SK-N-SH (cell line): ENCODE measurements around the gene CPSF6. TPM values are rescaled to one million over a fixed set of nuclear protein-coding genes. Genes with fewer than 3 reads are reported as not detected.

ENCODE experiments used
- CTCF ChIA-PET: fragments of 300-600, 350-600 bp; formaldehyde crosslinking; extraction: SDS; loops from one replicate; lab custom pipeline; 2021; lab: Yijun Ruan, JAX
- POLR2A ChIA-PET: fragments of 350-600 bp; sonication (Branson Sonifier 250); formaldehyde crosslinking; extraction: SDS; loops from one replicate; lab custom pipeline; 2020; ENCODE audit warnings: antibody characterized with exemption, inconsistent platforms; lab: Yijun Ruan, JAX
- DNase-seq: peaks from one replicate; pipeline ENCODE4 v3.0.0; 2012
- H2AFZ ChIP-seq: fragments of 200-600 bp; sonication (generic); 2 replicates; pipeline ENCODE4 v1.8.1; 2016; ENCODE audit warnings: antibody characterized with exemption, mild to moderate bottlenecking, low read depth
- H3F3A ChIP-seq: fragments of 200-600 bp; sonication (generic); replicated peaks from 2 replicates; pipeline ENCODE3; 2016; ENCODE audit warnings: antibody characterized with exemption, mild to moderate bottlenecking; ENCODE audit not compliant: insufficient read depth
- H3K27ac ChIP-seq, 2 experiments: fragments of 200-500 bp in 1 of 2; fragments of 200-600 bp in 1 of 2; sonication (Bioruptor generic) in 1 of 2; sonication (generic), shearing (Covaris generic) in 1 of 2; 2 replicates each; pipeline versions ENCODE4 v1.5.1 to v1.6.1; 2014 to 2016; ENCODE audit warnings: low read depth in 2 of 2, inconsistent platforms in 1 of 2, low read length in 1 of 2, mild to moderate bottlenecking in 1 of 2, mixed read lengths in 1 of 2
- H3K27me3 ChIP-seq: fragments of 200-600 bp; sonication (generic), shearing (Covaris generic); 2 replicates; pipeline ENCODE4 v1.6.1; 2016; ENCODE audit warnings: mixed run types; ENCODE audit not compliant: insufficient read depth
- H3K36me3 ChIP-seq, 2 experiments: fragments of 200-500 bp in 1 of 2; fragments of 200-600 bp in 1 of 2; sonication (Bioruptor generic) in 1 of 2; sonication (generic) in 1 of 2; replicated peaks in 1 of 2; 2 replicates each; pipeline versions ENCODE3 to v1.5.1; 2014 to 2016; ENCODE audit warnings: low read length in 1 of 2, mild to moderate bottlenecking in 1 of 2; ENCODE audit not compliant: insufficient read depth in 2 of 2, control insufficient read depth in 1 of 2
- H3K4me1 ChIP-seq, 2 experiments: fragments of 200-500 bp in 1 of 2; fragments of 200-600 bp in 1 of 2; sonication (Bioruptor generic) in 1 of 2; sonication (generic), shearing (Covaris generic) in 1 of 2; 2 replicates each; pipeline versions ENCODE4 v1.5.1 to v1.6.1; 2014 to 2016; ENCODE audit warnings: low read depth in 1 of 2, low read length in 1 of 2, mixed run types in 1 of 2; ENCODE audit not compliant: insufficient read depth in 2 of 2, control insufficient read depth in 1 of 2
- H3K4me2 ChIP-seq: fragments of 200-600 bp; sonication (generic), shearing (Covaris generic); 2 replicates; pipeline ENCODE4 v1.6.1; 2017; ENCODE audit warnings: mixed run types
- H3K4me3 ChIP-seq, 2 experiments: fragments of 200-500 bp in 1 of 2; fragments of 200-600 bp in 1 of 2; sonication (Bioruptor generic) in 1 of 2; sonication (generic), shearing (Covaris generic) in 1 of 2; 2 replicates each; pipeline versions ENCODE4 v1.5.1 to v1.8.1; 2014 to 2016; ENCODE audit warnings: low read depth in 2 of 2, inconsistent platforms in 1 of 2, low read length in 1 of 2, mild to moderate bottlenecking in 1 of 2, mixed read lengths in 1 of 2, moderate library complexity in 1 of 2
- H3K79me2 ChIP-seq: fragments of 200-600 bp; sonication (generic); 2 replicates; pipeline ENCODE4 v1.8.1; 2017; ENCODE audit warnings: mild to moderate bottlenecking; ENCODE audit not compliant: insufficient read depth
- H3K9ac ChIP-seq: fragments of 200-600 bp; sonication (generic); 2 replicates; pipeline ENCODE4 v1.6.1; 2017; ENCODE audit warnings: mixed run types
- H3K9me2 ChIP-seq: fragments of 200-600 bp; sonication (generic); 2 replicates; pipeline ENCODE4 v1.6.1; 2017; ENCODE audit warnings: mixed run types
- H3K9me3 ChIP-seq: fragments of 200-600 bp; sonication (generic); 2 replicates; pipeline ENCODE4 v1.6.1; 2017; ENCODE audit warnings: mixed run types, mild to moderate bottlenecking, moderate library complexity
- H4K20me1 ChIP-seq: fragments of 200-600 bp; sonication (generic); 2 replicates; pipeline ENCODE4 v1.6.1; 2017; ENCODE audit warnings: mild to moderate bottlenecking, mixed run types; ENCODE audit not compliant: insufficient read depth
- CHD2 ChIP-seq: fragments of 150-350 bp; IDR thresholded peaks from 2 replicates; pipeline ENCODE4 v1.6.1; 2018; ENCODE audit warnings: low read length; ENCODE audit not compliant: partially characterized antibody
- CTCF ChIP-seq: fragments of 200-600 bp; sonication (generic); IDR thresholded peaks from 2 replicates; pipeline ENCODE4 v1.6.1; 2017; ENCODE audit warnings: antibody characterized with exemption, mild to moderate bottlenecking, moderate library complexity
- ELF1 ChIP-seq: IDR thresholded peaks from 2 replicates; pipeline ENCODE4 v1.4.0; 2012
- EZH2phosphoT487 ChIP-seq: fragments of 200-600 bp; sonication (generic); IDR thresholded peaks from 2 replicates; pipeline ENCODE4 v1.6.1; 2017; ENCODE audit warnings: low read depth, mixed run types, mild to moderate bottlenecking, antibody characterized with exemption, moderate library complexity, borderline replicate concordance
- FOSL2 ChIP-seq: IDR thresholded peaks from 2 replicates; pipeline ENCODE4 v1.4.0; 2012; ENCODE audit warnings: low read depth, mild to moderate bottlenecking, moderate library complexity, borderline replicate concordance
- FOXJ3 ChIP-seq: sonication (generic); formaldehyde crosslinking; IDR thresholded peaks from 2 replicates; pipeline ENCODE4 v1.5.1; 2020; ENCODE audit warnings: mild to moderate bottlenecking, missing genetic modification reagents
- FOXM1 ChIP-seq: IDR thresholded peaks from 2 replicates; pipeline ENCODE4 v1.4.0; 2012; ENCODE audit warnings: low read depth, mild to moderate bottlenecking
- GABPA ChIP-seq: IDR thresholded peaks from 2 replicates; pipeline ENCODE4 v1.4.0; 2012; ENCODE audit warnings: low read depth, mild to moderate bottlenecking
- GATA2 ChIP-seq: sonication (generic); formaldehyde crosslinking; IDR thresholded peaks from 2 replicates; pipeline ENCODE4 v1.5.0; 2020; ENCODE audit warnings: mild to moderate bottlenecking, missing genetic modification reagents
- JUND ChIP-seq: IDR thresholded peaks from 2 replicates; pipeline ENCODE4 v1.4.0; 2012
- MAX ChIP-seq: IDR thresholded peaks from 2 replicates; pipeline ENCODE4 v1.4.0; 2012; ENCODE audit warnings: low read depth
- NFIC ChIP-seq: IDR thresholded peaks from 2 replicates; pipeline ENCODE4 v1.4.0; 2012; ENCODE audit warnings: borderline replicate concordance
- NRF1 ChIP-seq: IDR thresholded peaks from 2 replicates; pipeline ENCODE4 v1.6.1; 2012; ENCODE audit warnings: low read depth, mild to moderate bottlenecking, low read length
- PBX3 ChIP-seq: IDR thresholded peaks from 2 replicates; pipeline ENCODE4; 2012
- POLR2AphosphoS5 ChIP-seq: IDR thresholded peaks from 2 replicates; pipeline ENCODE4 v1.6.1; 2012; ENCODE audit warnings: low read depth, low read length
- RAD21 ChIP-seq: IDR thresholded peaks from 2 replicates; pipeline ENCODE4 v1.6.1; 2012; ENCODE audit warnings: mild to moderate bottlenecking, low read length
- RCOR1 ChIP-seq: fragments of 150-350 bp; IDR thresholded peaks from 2 replicates; pipeline ENCODE4 v1.6.1; 2017; ENCODE audit warnings: antibody characterized with exemption, low read length
- RFX5 ChIP-seq: IDR thresholded peaks from 2 replicates; pipeline ENCODE4 v1.6.1; 2012; ENCODE audit warnings: mild to moderate bottlenecking, improper control_type of control experiment, low read length
- RXRA ChIP-seq: IDR thresholded peaks from 2 replicates; pipeline ENCODE4 v1.4.0; 2012; ENCODE audit warnings: low read depth, mild to moderate bottlenecking, borderline replicate concordance
- SIN3A ChIP-seq: IDR thresholded peaks from 2 replicates; pipeline ENCODE4 v1.6.1; 2012; ENCODE audit warnings: low read depth, mild to moderate bottlenecking, low read length, moderate library complexity, borderline replicate concordance
- SMC3 ChIP-seq: IDR thresholded peaks from 2 replicates; pipeline ENCODE4 v1.6.1; 2012; ENCODE audit warnings: low read depth, low read length, improper control_type of control experiment
- TAF1 ChIP-seq: IDR thresholded peaks from 2 replicates; pipeline ENCODE4 v1.6.1; 2012; ENCODE audit warnings: low read depth, mild to moderate bottlenecking, low read length, moderate library complexity, borderline replicate concordance
- TCF12 ChIP-seq: IDR thresholded peaks from 2 replicates; pipeline ENCODE4 v1.4.0; 2012
- TEAD4 ChIP-seq: IDR thresholded peaks from 2 replicates; pipeline ENCODE4 v1.4.0; 2012; ENCODE audit warnings: mild to moderate bottlenecking, borderline replicate concordance; ENCODE audit not compliant: insufficient read depth
- USF2 ChIP-seq: fragments of 150-350 bp; IDR thresholded peaks from 2 replicates; pipeline ENCODE4 v1.6.1; 2017; ENCODE audit warnings: antibody characterized with exemption, low read length, low read depth, borderline replicate concordance
- YY1 ChIP-seq: IDR thresholded peaks from 2 replicates; pipeline ENCODE4 v1.4.0; 2012; ENCODE audit warnings: low read depth, mild to moderate bottlenecking
- WGBS: methylation state at CpG from one replicate; pipeline ENCODE4 v1.1.6; 2017; ENCODE audit warnings: low lambda C conversion rate; 5-methylcytosine and 5-hydroxymethylcytosine counted together
- polyA plus RNA-seq, 3 experiments: library from polyadenylated mRNA; depleted of rRNA; stranded (reverse); fragments of >200 nt; gene quantifications; 2 replicates each; pipeline ENCODE4 v1.2.3, GENCODE V29; 2012
- TF ChIP-seq, protein P1 (sequence below): IDR thresholded peaks from 2 replicates; pipeline ENCODE4 v1.4.0; 2012; ENCODE audit warnings: low read depth, borderline replicate concordance

The CPSF6 gene, protein sequence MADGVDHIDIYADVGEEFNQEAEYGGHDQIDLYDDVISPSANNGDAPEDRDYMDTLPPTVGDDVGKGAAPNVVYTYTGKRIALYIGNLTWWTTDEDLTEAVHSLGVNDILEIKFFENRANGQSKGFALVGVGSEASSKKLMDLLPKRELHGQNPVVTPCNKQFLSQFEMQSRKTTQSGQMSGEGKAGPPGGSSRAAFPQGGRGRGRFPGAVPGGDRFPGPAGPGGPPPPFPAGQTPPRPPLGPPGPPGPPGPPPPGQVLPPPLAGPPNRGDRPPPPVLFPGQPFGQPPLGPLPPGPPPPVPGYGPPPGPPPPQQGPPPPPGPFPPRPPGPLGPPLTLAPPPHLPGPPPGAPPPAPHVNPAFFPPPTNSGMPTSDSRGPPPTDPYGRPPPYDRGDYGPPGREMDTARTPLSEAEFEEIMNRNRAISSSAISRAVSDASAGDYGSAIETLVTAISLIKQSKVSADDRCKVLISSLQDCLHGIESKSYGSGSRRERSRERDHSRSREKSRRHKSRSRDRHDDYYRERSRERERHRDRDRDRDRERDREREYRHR
- polyA plus RNA-seq (2012; rRNA removed) = 46.2 and 84.1 TPM in 2 replicates
- 55.8 and 63.7 TPM in 2 replicates for polyA plus RNA-seq (2012; cell fraction: cytosol; rRNA removed)
- polyA plus RNA-seq (2012; cell fraction: nucleus; rRNA removed) = 66.1 and 96.6 TPM in 2 replicates

- Histone ChIP-seq H3K79me2 (peaks cover 50% of the 10 kb centered on the region), H3K27me3 (no peaks in the 10 kb centered on the region)
- TF ChIP-seq JUND (no peak), GABPA (peak; percentile 79), CTCF (no peak), TCF12 (peak; percentile 8; the same call in 1 of the 2 replicates), FOXJ3 (CRISPR knock-in tag) (no peak), FOXM1 (no peak), CHD2 (no peak), GATA2 (CRISPR knock-in tag) (no peak), PBX3 (0 out of 2 replicates have a peak, but pooled peaks have one; percentile 3), RCOR1 (no peak), NRF1 (no peak; the same call in 1 of the 2 replicates), EZH2phosphoT487 (no peak), RAD21 (no peak), YY1 (peak; percentile 87), RFX5 (no peak), FOSL2 (no peak), MAX (peak; percentile 23; the same call in 1 of the 2 replicates), SMC3 (no peak; the same call in 1 of the 2 replicates), SIN3A (no peak), NFIC (no peak), USF2 (no peak), TEAD4 (no peak), RXRA (no peak), TAF1 (peak; percentile 93), ELF1 (no peak), POLR2AphosphoS5 (peak; percentile 94)
- TF ChIP-seq, protein P1, sequence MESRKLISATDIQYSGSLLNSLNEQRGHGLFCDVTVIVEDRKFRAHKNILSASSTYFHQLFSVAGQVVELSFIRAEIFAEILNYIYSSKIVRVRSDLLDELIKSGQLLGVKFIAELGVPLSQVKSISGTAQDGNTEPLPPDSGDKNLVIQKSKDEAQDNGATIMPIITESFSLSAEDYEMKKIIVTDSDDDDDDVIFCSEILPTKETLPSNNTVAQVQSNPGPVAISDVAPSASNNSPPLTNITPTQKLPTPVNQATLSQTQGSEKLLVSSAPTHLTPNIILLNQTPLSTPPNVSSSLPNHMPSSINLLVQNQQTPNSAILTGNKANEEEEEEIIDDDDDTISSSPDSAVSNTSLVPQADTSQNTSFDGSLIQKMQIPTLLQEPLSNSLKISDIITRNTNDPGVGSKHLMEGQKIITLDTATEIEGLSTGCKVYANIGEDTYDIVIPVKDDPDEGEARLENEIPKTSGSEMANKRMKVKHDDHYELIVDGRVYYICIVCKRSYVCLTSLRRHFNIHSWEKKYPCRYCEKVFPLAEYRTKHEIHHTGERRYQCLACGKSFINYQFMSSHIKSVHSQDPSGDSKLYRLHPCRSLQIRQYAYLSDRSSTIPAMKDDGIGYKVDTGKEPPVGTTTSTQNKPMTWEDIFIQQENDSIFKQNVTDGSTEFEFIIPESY = no peak
These were observed at the start of gene CPSF6 for GRCh38 chr12:69239352-69239921. CPSF6 (plus strand) TSS chr12:69239569; CDS start chr12:69239647, 78 bp downstream.

More at GRCh38 chr12:69239352-69239921, at the start of gene CPSF6:
- Histone ChIP-seq H3F3A (no peaks in the 10 kb centered on the region), H3K4me3 (peak within 1 kb of the TSS; percentile 94 to 99), H3K4me2 (peak within 1 kb of the TSS; percentile 76), H3K4me1 (peaks cover 0 to 20% of the 10 kb centered on the region in 2 experiments; a peak in 3 of 4 replicates), H3K27ac (peak within 1 kb of the TSS; percentile 76 to 91), H4K20me1 (peaks cover 38% of the 10 kb centered on the region), H3K36me3 (peaks cover 2 to 4% of the 10 kb centered on the region in 2 experiments), H3K9ac (peak within 1 kb of the TSS; percentile 98), H3K9me3 (no peaks in the 10 kb centered on the region), H2AFZ (peak within 1 kb of the TSS; percentile 71), H3K9me2 (no peaks in the 10 kb centered on the region)
- CTCF ChIA-PET = interaction anchor here (1.4 kb wide), 1 partner anchor 15 kb away, joined by 5 read pairs; no protein-coding TSS in a partner anchor
- WGBS = 1% methylated on average over 26 of the region's 75 CpGs
- DNase-seq = peak; percentile 97
- POLR2A ChIA-PET = no interaction called here
